ENCODE measurements around the gene MAFG.

The MAFG gene

GRCh38 chr17:81961521-81962498, 34.3 kb upstream of the MAFG start:
- no peak for TF ChIP-seq GATA3 (IDR thresholded peaks at IDR 0.05; ENCODE audit: low read depth, low read length)
- TF ChIP-seq GATA2 (IDR thresholded peaks at IDR 0.05; ENCODE audit: low read depth, low read length) = no peak

GRCh38 chr17:81961087-81961511, 33.6 kb upstream of the MAFG start, which contains the start of gene NOTUM:
Gene NOTUM, minus strand, starts transcription at chr17:81961187. Its CDS starts 278 bp downstream, at chr17:81960909.
- TF ChIP-seq GATA3 (IDR thresholded peaks at IDR 0.05; ENCODE audit: low read depth, low read length) (no peak), GATA2 (IDR thresholded peaks at IDR 0.05; ENCODE audit: low read depth, low read length) (no peak)

- TF ChIP-seq GATA3 (IDR thresholded peaks at IDR 0.05; ENCODE audit: low read depth, low read length) (no peak), GATA2 (IDR thresholded peaks at IDR 0.05; ENCODE audit: low read depth, low read length) (no peak)
Measured at GRCh38 chr17:81960130-81960958, 32.8 kb upstream of the MAFG start.

GRCh38 chr17:81959362-81960129, 32.0 kb upstream of the MAFG start:
- TF ChIP-seq GATA3 (IDR thresholded peaks at IDR 0.05; ENCODE audit: low read depth, low read length) (no peak), GATA2 (IDR thresholded peaks at IDR 0.05; ENCODE audit: low read depth, low read length) (no peak)

- TF ChIP-seq GATA3 (IDR thresholded peaks at IDR 0.05; ENCODE audit: low read depth, low read length) (no peak), GATA2 (IDR thresholded peaks at IDR 0.05; ENCODE audit: low read depth, low read length) (no peak)
Measured at GRCh38 chr17:81958633-81959342, 31.3 kb upstream of the MAFG start.

GRCh38 chr17:81957691-81958432, 30.3 kb upstream of the MAFG start:
- TF ChIP-seq GATA3 (IDR thresholded peaks at IDR 0.05; ENCODE audit: low read depth, low read length) (no peak), GATA2 (IDR thresholded peaks at IDR 0.05; ENCODE audit: low read depth, low read length) (no peak)

- TF ChIP-seq GATA2 (IDR thresholded peaks at IDR 0.05; ENCODE audit: low read depth, low read length) (no peak), GATA3 (IDR thresholded peaks at IDR 0.05; ENCODE audit: low read depth, low read length) (no peak)
Measured at GRCh38 chr17:81956607-81957589, 29.4 kb upstream of the MAFG start.

DNA sequence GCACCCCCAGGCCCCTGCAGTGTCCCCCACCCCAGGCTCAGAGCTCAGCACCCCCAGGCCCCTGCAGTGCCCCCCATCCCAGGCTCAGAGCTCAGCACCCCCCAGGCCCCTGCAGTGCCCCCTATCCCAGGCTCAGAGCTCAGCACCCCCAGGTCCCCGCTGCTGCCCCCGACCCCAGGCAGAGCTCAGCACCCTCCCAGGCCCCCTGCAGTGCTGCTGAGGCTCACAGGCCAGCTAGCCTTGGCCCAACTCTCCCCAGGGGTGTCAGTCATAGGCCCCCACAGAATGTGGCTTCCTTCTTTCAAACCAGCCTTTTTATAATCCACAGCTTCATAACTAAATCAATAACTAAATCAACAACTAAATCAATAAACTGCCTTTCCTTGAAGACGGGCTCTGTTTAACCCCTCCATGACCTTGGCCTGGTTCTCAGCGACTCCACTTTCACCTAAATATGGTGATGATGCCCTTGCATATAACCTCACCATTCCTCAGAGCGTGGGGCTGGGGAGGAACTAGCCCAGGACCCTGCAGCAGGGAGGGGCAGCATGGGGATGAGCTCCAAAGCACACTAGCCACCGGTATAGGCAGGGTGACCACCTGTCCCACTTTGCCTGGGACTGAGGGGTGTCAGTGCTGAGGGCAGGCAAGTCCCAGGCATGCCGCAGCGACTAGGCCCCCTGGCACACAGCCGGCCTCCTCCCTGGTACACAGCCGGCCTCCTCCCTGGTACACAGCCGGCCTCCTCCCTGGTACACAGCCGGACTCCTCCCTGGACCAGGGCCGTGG, 28.4 kb upstream of the MAFG start:
- no peak for TF ChIP-seq GATA3 (IDR thresholded peaks at IDR 0.05; ENCODE audit: low read depth, low read length)
- no peak for TF ChIP-seq GATA2 (IDR thresholded peaks at IDR 0.05; ENCODE audit: low read depth, low read length)

DNA sequence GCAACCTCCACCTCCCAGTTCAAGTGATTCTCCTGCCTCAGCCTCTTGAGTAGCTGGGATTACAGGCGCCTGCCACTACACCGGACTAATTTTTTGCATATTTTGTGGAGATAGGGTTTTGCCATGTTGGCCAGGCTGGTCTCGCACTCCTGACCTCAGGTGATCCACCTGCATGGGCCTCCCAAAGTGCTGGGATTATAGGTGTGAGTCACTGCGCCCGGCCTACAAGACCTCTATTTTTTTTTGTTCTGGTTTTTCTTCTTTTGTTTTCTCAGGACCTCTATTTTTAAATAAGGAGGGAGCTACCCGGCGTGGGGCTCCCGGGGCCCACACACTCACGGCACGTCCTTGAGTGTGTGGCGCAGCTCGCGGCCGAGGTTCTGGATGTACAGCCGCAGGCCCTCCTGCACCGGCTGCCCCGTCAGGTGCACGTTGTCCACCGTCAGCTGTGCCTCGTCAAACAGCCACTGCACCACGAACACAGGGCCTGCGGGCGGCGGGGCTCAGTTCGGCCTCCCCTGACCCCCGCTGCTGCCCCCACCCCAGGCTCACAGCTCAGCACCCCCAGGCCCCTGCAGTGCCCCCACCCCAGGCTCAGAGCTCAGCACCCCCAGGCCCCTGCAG, 27.6 kb upstream of the MAFG start:
- TF ChIP-seq GATA2 (IDR thresholded peaks at IDR 0.05; ENCODE audit: low read depth, low read length) = no peak
- TF ChIP-seq GATA3 (IDR thresholded peaks at IDR 0.05; ENCODE audit: low read depth, low read length) = no peak
